ENCODE results near the gene PEPD. TPM values are rescaled to one million over a fixed set of nuclear protein-coding genes. Genes with fewer than 3 reads are reported as not detected.

Gene PEPD
- total RNA-seq, 1 experiment from 2014 or later: 84.3 TPM

GRCh38 chr19:33512021-33512420 is 9.6 kb downstream of the PEPD start:
- no peak for DNase-seq
- Histone ChIP-seq H3K4me3 (ENCODE audit: insufficient read depth, low read depth, low read length) (no peak overlapping the region), H3K27me3 (ENCODE audit: control insufficient read depth, insufficient read depth, low read length) (no peaks in the 10 kb centered on the region), H3K36me3 (replicated peaks; ENCODE audit: control insufficient read depth, insufficient read depth, low read length) (no peaks in the 10 kb centered on the region)

- DNase-seq: no peak
- Histone ChIP-seq H3K36me3 (replicated peaks; ENCODE audit: control insufficient read depth, insufficient read depth, low read length) (no peaks in the 10 kb centered on the region), H3K27me3 (ENCODE audit: control insufficient read depth, insufficient read depth, low read length) (no peaks in the 10 kb centered on the region), H3K4me3 (ENCODE audit: insufficient read depth, low read depth, low read length) (no peak overlapping the region)
These were observed 10.2 kb downstream of the PEPD start for GRCh38 chr19:33511346-33511745.

DNA sequence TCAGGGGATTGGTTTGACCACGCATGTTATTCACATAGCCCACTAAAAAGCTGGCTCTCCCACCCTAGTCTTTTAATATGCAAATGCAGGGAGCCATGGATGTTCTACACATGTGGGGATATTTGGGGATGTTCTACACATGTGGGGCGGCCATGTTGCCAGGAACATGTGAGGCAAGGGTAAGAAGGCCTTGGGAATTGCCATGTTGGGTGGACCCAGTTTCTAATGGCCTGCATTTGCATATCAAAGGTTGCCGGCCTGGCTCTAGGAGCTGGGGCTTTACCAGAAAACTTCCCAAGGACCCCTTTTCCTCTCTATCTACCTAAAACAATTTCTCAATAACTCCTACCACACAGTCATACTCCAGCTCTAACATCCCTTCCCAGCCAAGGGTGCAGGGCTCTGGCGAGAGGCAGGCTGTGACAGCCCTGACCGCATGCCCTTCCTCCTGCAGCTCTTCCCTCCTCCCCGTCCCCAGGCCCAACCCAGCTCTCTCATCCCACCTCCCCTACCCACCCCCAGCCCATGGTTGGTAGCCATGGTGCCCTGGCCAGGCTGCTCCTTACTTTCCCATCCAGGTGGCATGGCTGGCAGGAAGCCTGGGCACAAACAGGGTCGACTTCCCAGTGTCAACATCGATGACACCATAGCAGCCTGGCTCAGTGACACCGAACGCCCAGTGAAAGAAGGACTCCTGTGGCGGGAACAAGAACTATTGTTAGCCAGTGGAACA is 11.0 kb downstream of the PEPD start:
- H3K4me3 ChIP-seq (ENCODE audit: insufficient read depth, low read depth, low read length): no peak overlapping the region
- no peaks in the 10 kb centered on the region for H3K36me3 ChIP-seq (replicated peaks; ENCODE audit: control insufficient read depth, insufficient read depth, low read length)
- H3K27me3 ChIP-seq (ENCODE audit: control insufficient read depth, insufficient read depth, low read length): no peaks in the 10 kb centered on the region
- peak; percentile 77 for DNase-seq

DNA sequence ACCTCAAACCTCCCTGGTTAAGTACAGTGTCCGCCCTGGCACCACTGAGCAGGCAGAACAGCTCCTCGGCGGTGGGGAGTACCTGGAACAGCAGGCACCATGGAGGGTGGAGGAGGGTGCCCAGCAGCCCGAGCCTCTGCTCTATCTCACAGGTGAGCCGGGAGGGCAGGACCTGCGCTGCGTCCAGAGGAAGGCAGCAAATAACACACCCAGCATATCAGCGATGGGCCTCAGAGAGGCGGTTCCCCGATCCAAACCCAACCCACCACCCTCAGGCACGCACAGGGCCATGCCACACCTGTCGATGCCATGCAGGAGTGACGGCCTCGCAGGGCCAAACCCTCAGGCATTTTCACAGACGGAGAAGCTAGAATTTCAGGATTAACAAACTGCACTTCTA is 11.8 kb downstream of the PEPD start:
- DNase-seq: no peak
- H3K4me3 ChIP-seq (ENCODE audit: insufficient read depth, low read depth, low read length): no peak overlapping the region
- no peaks in the 10 kb centered on the region for H3K36me3 ChIP-seq (replicated peaks; ENCODE audit: control insufficient read depth, insufficient read depth, low read length)
- H3K27me3 ChIP-seq (ENCODE audit: control insufficient read depth, insufficient read depth, low read length): no peaks in the 10 kb centered on the region

- H3K36me3 ChIP-seq (replicated peaks; ENCODE audit: control insufficient read depth, insufficient read depth, low read length): no peaks in the 10 kb centered on the region
- H3K4me3 ChIP-seq (ENCODE audit: insufficient read depth, low read depth, low read length): no peak overlapping the region
- DNase-seq: no peak
These were observed 12.5 kb downstream of the PEPD start for GRCh38 chr19:33508941-33509614.

GRCh38 chr19:33508431-33508830 is 13.2 kb downstream of the PEPD start:
- no peaks in the 10 kb centered on the region for H3K36me3 ChIP-seq (replicated peaks; ENCODE audit: control insufficient read depth, insufficient read depth, low read length)
- H3K4me3 ChIP-seq (ENCODE audit: insufficient read depth, low read depth, low read length): no peak overlapping the region
- DNase-seq: no peak

More at GRCh38 chr19:33508941-33509614, 12.5 kb downstream of the PEPD start:
- H3K27me3 ChIP-seq (ENCODE audit: control insufficient read depth, insufficient read depth, low read length): no peaks in the 10 kb centered on the region

DNA sequence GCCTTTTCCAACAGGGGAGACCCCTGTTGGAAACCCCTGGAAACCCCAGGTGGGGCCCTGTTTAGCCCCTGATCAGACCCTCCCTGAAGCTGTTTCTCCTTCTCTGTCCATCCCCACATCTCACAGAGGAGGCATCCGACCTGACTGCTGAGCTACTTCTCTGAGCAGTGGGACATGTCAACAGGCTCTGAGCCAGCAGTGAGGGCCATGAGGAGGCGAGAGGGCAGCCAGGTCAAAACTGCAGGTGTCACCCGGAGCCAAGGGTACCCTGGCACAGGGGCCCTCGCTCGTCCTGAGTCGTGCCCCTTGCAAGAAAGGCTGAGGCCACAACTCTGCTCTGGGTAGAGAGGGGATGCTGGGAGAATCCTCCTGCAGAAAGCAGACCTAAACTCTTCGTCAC is 13.6 kb downstream of the PEPD start:
- no peaks in the 10 kb centered on the region for H3K36me3 ChIP-seq (replicated peaks; ENCODE audit: control insufficient read depth, insufficient read depth, low read length)

More at GRCh38 chr19:33508431-33508830, 13.2 kb downstream of the PEPD start:
- H3K27me3 ChIP-seq (ENCODE audit: control insufficient read depth, insufficient read depth, low read length): no peaks in the 10 kb centered on the region

DNA sequence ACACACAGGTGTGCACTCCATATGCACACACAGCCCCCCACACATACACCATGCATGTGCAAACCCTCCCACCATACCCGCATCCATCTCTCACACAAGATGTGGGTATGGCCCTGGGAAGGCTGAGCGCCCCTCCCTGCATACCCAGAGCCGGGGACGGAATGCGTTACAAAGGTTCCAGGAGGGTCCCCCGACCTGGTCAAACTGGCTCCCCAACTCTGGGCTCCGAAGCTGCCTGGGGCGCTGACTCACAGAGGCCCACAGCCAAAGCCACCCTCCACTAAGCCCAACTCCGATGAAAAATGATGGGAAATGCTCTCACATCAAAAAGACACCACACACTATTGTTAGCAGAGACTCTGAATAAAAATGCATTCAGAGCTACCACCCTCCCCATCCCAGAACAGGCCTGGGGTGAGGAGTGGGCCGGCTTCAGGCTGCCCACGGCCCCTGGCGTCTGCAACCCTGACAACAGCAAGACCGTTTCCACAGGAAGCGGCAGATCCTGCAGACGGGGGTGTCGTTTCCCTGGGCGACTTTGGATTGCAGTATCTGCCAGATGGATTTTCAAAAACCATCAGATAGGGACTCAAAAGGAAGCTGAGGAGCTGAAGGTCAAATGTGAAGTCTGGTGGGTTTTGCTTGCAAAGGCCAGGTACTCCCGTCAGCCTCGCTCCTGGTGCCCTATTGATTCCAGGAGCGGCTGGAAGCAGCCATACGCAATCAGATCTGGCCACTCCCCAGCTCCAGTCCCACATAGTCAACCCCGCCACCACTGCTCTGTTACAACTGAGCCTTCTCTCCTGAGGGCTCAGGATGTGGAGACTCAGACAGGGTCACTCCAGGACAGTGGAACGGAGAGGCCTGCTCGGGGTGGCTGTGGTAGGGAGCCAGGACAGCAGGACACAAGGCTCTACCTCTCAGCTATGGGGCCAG is 14.3 kb downstream of the PEPD start:
- no peaks in the 10 kb centered on the region for H3K36me3 ChIP-seq (replicated peaks; ENCODE audit: control insufficient read depth, insufficient read depth, low read length)
- no peak overlapping the region for H3K4me3 ChIP-seq (ENCODE audit: insufficient read depth, low read depth, low read length)
- no peaks in the 10 kb centered on the region for H3K27me3 ChIP-seq (ENCODE audit: control insufficient read depth, insufficient read depth, low read length)
- no peak for DNase-seq

More for the DNA sequence above, 13.6 kb downstream of the PEPD start:
- H3K27me3 ChIP-seq (ENCODE audit: control insufficient read depth, insufficient read depth, low read length): no peaks in the 10 kb centered on the region
- no peak overlapping the region for H3K4me3 ChIP-seq (ENCODE audit: insufficient read depth, low read depth, low read length)
- no peak for DNase-seq

GRCh38 chr19:33506498-33506897 is 15.1 kb downstream of the PEPD start:
- Histone ChIP-seq H3K4me3 (ENCODE audit: insufficient read depth, low read depth, low read length) (no peak overlapping the region), H3K27me3 (ENCODE audit: control insufficient read depth, insufficient read depth, low read length) (no peaks in the 10 kb centered on the region), H3K36me3 (replicated peaks; ENCODE audit: control insufficient read depth, insufficient read depth, low read length) (no peaks in the 10 kb centered on the region)
- no peak for DNase-seq

DNA sequence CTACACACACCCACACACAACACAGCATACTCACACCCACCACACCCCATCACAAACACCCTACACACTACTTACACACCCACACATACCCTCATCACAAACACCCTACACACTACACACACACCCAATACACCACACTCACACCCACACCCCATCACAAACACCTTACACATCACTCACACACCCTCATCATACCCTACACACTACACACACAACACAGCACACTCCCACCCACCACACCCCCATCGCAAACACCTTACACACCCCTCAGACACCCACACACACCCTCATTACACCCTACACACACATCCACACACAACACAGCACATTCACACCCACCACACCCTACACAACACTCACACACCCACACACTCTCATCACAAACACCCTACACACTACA is 15.8 kb downstream of the PEPD start:
- H3K27me3 ChIP-seq (ENCODE audit: control insufficient read depth, insufficient read depth, low read length): no peaks in the 10 kb centered on the region
- no peaks in the 10 kb centered on the region for H3K36me3 ChIP-seq (replicated peaks; ENCODE audit: control insufficient read depth, insufficient read depth, low read length)
- no peak overlapping the region for H3K4me3 ChIP-seq (ENCODE audit: insufficient read depth, low read depth, low read length)
- no peak for DNase-seq

- no peak for DNase-seq
- Histone ChIP-seq H3K36me3 (replicated peaks; ENCODE audit: control insufficient read depth, insufficient read depth, low read length) (no peaks in the 10 kb centered on the region; the same call in 1 of the 2 replicates), H3K27me3 (ENCODE audit: control insufficient read depth, insufficient read depth, low read length) (no peaks in the 10 kb centered on the region), H3K4me3 (ENCODE audit: insufficient read depth, low read depth, low read length) (no peak overlapping the region)
These were observed 16.4 kb downstream of the PEPD start for GRCh38 chr19:33505148-33505547.

DNA sequence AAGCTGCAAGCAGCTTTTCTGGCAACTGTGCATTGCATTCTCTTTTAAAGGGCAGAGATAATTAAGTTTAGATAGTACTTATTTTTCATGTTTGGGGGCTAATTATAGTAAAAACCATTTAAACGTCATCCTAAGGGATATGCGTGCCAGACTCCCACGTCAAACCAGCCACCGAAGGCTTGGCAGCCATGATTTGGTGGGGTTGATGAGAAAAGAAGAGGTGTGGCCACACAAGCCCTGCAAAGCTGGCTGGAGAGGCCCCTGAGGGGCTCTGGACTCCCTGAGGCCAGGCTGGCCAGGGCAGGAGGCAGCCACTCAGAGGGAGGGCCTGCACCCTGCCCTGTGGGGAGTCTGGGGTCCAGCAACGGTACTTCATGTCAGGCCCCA is 17.5 kb downstream of the PEPD start:
- Histone ChIP-seq H3K4me3 (ENCODE audit: insufficient read depth, low read depth, low read length) (no peak overlapping the region), H3K27me3 (ENCODE audit: control insufficient read depth, insufficient read depth, low read length) (no peaks in the 10 kb centered on the region), H3K36me3 (replicated peaks; ENCODE audit: control insufficient read depth, insufficient read depth, low read length) (no peaks in the 10 kb centered on the region; the same call in 1 of the 2 replicates)
- DNase-seq: no peak

GRCh38 chr19:33503433-33504057 is 18.0 kb downstream of the PEPD start:
- H3K27me3 ChIP-seq (ENCODE audit: control insufficient read depth, insufficient read depth, low read length): no peaks in the 10 kb centered on the region
- no peak overlapping the region for H3K4me3 ChIP-seq (ENCODE audit: insufficient read depth, low read depth, low read length)
- DNase-seq: peak; percentile 41
- no peaks in the 10 kb centered on the region; the same call in 1 of the 2 replicates for H3K36me3 ChIP-seq (replicated peaks; ENCODE audit: control insufficient read depth, insufficient read depth, low read length)

- no peaks in the 10 kb centered on the region for H3K27me3 ChIP-seq (ENCODE audit: control insufficient read depth, insufficient read depth, low read length)
- no peaks in the 10 kb centered on the region; the same call in 1 of the 2 replicates for H3K36me3 ChIP-seq (replicated peaks; ENCODE audit: control insufficient read depth, insufficient read depth, low read length)
- H3K4me3 ChIP-seq (ENCODE audit: insufficient read depth, low read depth, low read length): no peak overlapping the region
- DNase-seq: peak; percentile 18
These were observed 18.6 kb downstream of the PEPD start for GRCh38 chr19:33503030-33503429.

Data from H7 (cell line).